ENCODE measurements around the gene OARD1.
"Not testable (repeated sequence)": the region's sequence is repeated elsewhere in the genome, so short reads cannot be mapped to it uniquely, and the experiment has no call there.

The OARD1 gene

DNA sequence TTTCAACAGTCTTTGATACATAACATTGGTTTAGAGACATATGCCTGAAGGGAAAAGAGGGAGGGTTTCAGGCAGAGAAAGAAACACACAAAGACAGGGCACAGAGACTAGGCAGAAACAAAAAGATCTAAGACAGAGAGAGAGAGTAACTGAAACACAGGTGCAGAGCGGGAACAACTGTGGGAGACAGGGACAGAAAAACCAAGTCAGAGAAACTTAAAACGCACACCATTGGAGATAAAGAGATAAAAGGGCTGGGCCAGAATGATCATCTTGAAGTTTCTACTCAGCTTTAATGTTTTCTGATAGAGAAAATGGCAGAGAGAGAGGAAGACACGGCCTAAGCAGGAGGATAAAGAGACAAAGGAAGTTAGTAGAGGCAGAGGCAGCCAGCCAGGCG is 44.9 kb downstream of the OARD1 start:
- DNase-seq (no peak), ATAC-seq (no peak)
- Mint-ChIP-seq H3K27ac (peak overlapping the region; percentile 62 to 95), H3K27me3 (no peaks in the 10 kb centered on the region), H3K9me3 (no peaks in the 10 kb centered on the region), H3K4me1 (peaks cover 23% of the 10 kb centered on the region), H3K4me3 (peak overlapping the region; percentile 83 to 90)

GRCh38 chr6:41025966-41026530 is 46.1 kb downstream of the OARD1 start:
- Mint-ChIP-seq H3K27me3 (no peaks in the 10 kb centered on the region), H3K4me3 (no peak overlapping the region), H3K9me3 (no peaks in the 10 kb centered on the region), H3K4me1 (peaks cover 23% of the 10 kb centered on the region), H3K27ac (no peak overlapping the region)
- DNase-seq (no peak), ATAC-seq (no peak)

DNA sequence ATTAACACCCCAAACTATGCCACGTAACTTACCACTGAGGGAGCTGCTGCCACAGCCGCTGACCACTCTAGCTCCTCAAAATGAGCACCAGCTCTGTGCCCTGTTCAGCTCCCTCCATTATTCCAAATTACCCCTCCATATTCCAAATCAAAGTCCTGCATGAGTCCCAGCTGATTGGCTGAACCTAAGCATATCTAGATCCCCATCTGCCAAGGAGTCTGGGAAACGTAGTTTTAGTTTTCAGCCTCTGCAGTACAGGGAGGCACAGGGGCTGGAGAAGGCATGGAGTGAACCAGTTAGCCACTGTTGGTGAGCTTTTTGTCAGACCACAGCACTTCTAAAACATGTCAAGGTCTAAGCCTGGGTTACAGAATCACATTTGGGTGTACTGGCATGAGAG is 49.0 kb downstream of the OARD1 start:
- ATAC-seq (no peak), DNase-seq (no peak)
- no peak overlapping the region for H3K27ac Mint-ChIP-seq
- H3K27me3 Mint-ChIP-seq: peaks cover 6% of the 10 kb centered on the region
- peaks cover 12% of the 10 kb centered on the region for H3K4me1 Mint-ChIP-seq
- H3K9me3 Mint-ChIP-seq: no peaks in the 10 kb centered on the region
- H3K4me3 Mint-ChIP-seq: no peak overlapping the region

DNA sequence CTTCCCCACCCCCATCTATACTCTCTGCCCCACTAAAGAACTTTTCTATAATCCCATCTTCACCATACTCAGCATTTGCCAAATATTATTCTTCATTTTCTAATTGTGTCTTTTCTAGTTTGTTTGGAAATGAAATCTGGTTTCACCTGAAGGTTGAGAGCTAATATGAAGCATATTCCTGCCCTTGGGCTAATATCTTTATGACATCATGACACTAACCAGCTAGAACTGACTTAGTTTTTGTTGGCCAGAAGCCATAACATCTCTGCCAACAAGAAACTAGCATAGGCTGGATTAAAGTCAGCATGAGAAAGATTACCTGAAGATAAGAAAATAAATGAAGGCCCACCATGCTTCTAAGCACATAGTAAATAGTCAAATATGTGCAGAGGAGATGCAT is 49.9 kb downstream of the OARD1 start:
- ATAC-seq (no peak), DNase-seq (no peak)
- peaks cover 4% of the 10 kb centered on the region for H3K4me1 Mint-ChIP-seq
- peaks cover 12% of the 10 kb centered on the region for H3K27me3 Mint-ChIP-seq
- no peak overlapping the region for H3K27ac Mint-ChIP-seq
- H3K4me3 Mint-ChIP-seq: no peak overlapping the region
- no peaks in the 10 kb centered on the region for H3K9me3 Mint-ChIP-seq

GRCh38 chr6:41021832-41022231 is 50.3 kb downstream of the OARD1 start:
- Mint-ChIP-seq H3K4me1 (no peaks in the 10 kb centered on the region), H3K4me3 (no peak overlapping the region)
- no peak for DNase-seq

DNA sequence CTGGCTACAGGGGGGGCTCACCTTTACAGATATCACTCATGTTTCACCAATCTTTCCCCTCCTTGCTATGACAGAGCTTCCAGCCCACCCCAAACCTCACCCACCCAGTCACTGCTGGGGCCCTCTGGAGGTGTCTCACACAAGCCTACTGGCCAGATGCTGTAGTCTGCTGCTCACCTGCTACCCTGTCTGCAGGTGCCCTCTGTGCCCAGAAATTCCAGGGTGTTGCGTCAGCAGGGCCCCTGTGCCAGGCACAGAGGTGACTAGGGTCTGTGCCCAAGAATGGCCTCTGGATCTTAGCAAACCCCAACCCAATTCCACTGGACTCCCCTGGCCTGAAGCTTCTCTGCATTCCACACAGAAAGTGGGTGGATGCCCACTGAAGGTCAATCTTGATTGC is 54.5 kb downstream of the OARD1 start:
- H3K4me3 Mint-ChIP-seq: no peak overlapping the region
- H3K27me3 Mint-ChIP-seq: peaks cover 12% of the 10 kb centered on the region
- no peaks in the 10 kb centered on the region for H3K9me3 Mint-ChIP-seq
- no peak for ATAC-seq
- H3K27ac Mint-ChIP-seq: no peak overlapping the region
- no peak for DNase-seq
- no peaks in the 10 kb centered on the region for H3K4me1 Mint-ChIP-seq

More at GRCh38 chr6:41021832-41022231, 50.3 kb downstream of the OARD1 start:
- H3K27me3 Mint-ChIP-seq: peaks cover 12% of the 10 kb centered on the region
- ATAC-seq: no peak
- no peaks in the 10 kb centered on the region for H3K9me3 Mint-ChIP-seq
- no peak overlapping the region for H3K27ac Mint-ChIP-seq

DNA sequence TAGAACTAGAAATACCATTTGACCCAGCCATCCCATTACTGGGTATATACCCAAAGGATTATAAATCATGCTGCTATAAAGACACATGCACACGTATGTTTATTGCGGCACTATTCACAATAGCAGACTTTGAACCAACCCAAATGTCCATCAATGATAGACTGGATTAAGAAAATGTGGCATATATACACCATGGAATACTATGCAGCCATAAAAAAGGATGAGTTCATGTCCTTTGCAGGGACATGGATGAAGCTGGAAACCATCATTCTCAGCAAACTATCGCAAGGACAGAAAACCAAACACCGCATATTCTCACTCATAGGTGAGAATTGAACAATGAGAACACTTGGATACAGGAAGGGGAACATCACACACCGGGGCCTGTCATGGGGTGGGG is 56.3 kb downstream of the OARD1 start:
- H3K9me3 Mint-ChIP-seq, DNase-seq, ATAC-seq, H3K27ac Mint-ChIP-seq, H3K4me3 Mint-ChIP-seq, H3K4me1 Mint-ChIP-seq: not testable (repeated sequence)
- H3K27me3 Mint-ChIP-seq: peaks cover 12% of the 10 kb centered on the region

GRCh38 chr6:41014780-41015179 is 57.4 kb downstream of the OARD1 start:
- Mint-ChIP-seq H3K27ac (no peak overlapping the region), H3K27me3 (peaks cover 12% of the 10 kb centered on the region), H3K4me1 (no peaks in the 10 kb centered on the region), H3K4me3 (no peak overlapping the region), H3K9me3 (no peaks in the 10 kb centered on the region)
- DNase-seq: no peak
- no peak for ATAC-seq

Data from stimulated activated naive CD8-positive, alpha-beta T cell treated with anti-CD3 and anti-CD28 coated beads, Interleukin-15, amount 100 ng/mL, for 72 hours (primary cell).